GM20431 (cell line): Measurements from ENCODE around the gene OSBPL5.

ENCODE experiments used
- in situ Hi-C: fragments of 300-500 bp; cut with MseI, MboI; formaldehyde crosslinking; loops from one replicate; pipeline ENCODE4 v1.15.0; 2020; ENCODE audit warnings: low sequenced_read_pairs; ENCODE audit not compliant: unreplicated experiment

The OSBPL5 gene

GRCh38 chr11:3109434-3109833 is 55.7 kb downstream of the OSBPL5 start:
- in situ Hi-C loops, result no loop called here

GRCh38 chr11:3108183-3108721 is 56.9 kb downstream of the OSBPL5 start:
- in situ Hi-C loops, result no loop called here

GRCh38 chr11:3107608-3108182 is 57.4 kb downstream of the OSBPL5 start:
- in situ Hi-C loops, result no loop called here

GRCh38 chr11:3106736-3107524 is 58.2 kb downstream of the OSBPL5 start:
- in situ Hi-C loops, result no loop called here

- in situ Hi-C loops, result no loop called here
Measured at GRCh38 chr11:3105791-3106735, 59.0 kb downstream of the OSBPL5 start.

GRCh38 chr11:3104961-3105790 is 59.9 kb downstream of the OSBPL5 start:
- in situ Hi-C loops, result no loop called here

- in situ Hi-C loops, result no loop called here
Measured at GRCh38 chr11:3104051-3104714, 60.9 kb downstream of the OSBPL5 start.

GRCh38 chr11:3103076-3103475 is 62.0 kb downstream of the OSBPL5 start:
- in situ Hi-C loops, result no loop called here

- in situ Hi-C loops, result no loop called here
Measured at GRCh38 chr11:3102641-3102921, 62.5 kb downstream of the OSBPL5 start.

- in situ Hi-C loops, result no loop called here
Measured at GRCh38 chr11:3101921-3102640, 63.0 kb downstream of the OSBPL5 start.

- in situ Hi-C loops, result loop anchor here (25.0 kb wide), 1 partner anchor 562 kb away; no protein-coding TSS in a partner anchor
Measured at GRCh38 chr11:3099178-3099577, 65.9 kb downstream of the OSBPL5 start.

- in situ Hi-C loops, result loop anchor here (25.0 kb wide), 1 partner anchor 560 kb away; no protein-coding TSS in a partner anchor
Measured at GRCh38 chr11:3096909-3097530, 68.1 kb downstream of the OSBPL5 start.

GRCh38 chr11:3095712-3096361 is 69.3 kb downstream of the OSBPL5 start:
- in situ Hi-C loops, result loop anchor here (25.0 kb wide), 1 partner anchor 559 kb away; no protein-coding TSS in a partner anchor

GRCh38 chr11:3094223-3094824 is 70.8 kb downstream of the OSBPL5 start:
- in situ Hi-C loops, result loop anchor here (25.0 kb wide), 1 partner anchor 557 kb away; no protein-coding TSS in a partner anchor

- in situ Hi-C loops, result loop anchor here (25.0 kb wide), 1 partner anchor 556 kb away; no protein-coding TSS in a partner anchor
Measured at GRCh38 chr11:3093281-3094191, 71.6 kb downstream of the OSBPL5 start.

GRCh38 chr11:3092603-3093141 is 72.4 kb downstream of the OSBPL5 start:
- in situ Hi-C loops, result loop anchor here (25.0 kb wide), 1 partner anchor 555 kb away; no protein-coding TSS in a partner anchor
